Testis (tissue), 3 donors: ENCODE results near the gene TTC33. TPM values are rescaled to one million over a fixed set of nuclear protein-coding genes. Genes with fewer than 3 reads are reported as not detected.

Experiments
- DNase-seq: peaks from one replicate; pipeline ENCODE4 v3.0.0-alpha.2; 2019
- H3K27ac ChIP-seq, 2 donors: fragments of 200-600 bp; sonication (generic); one replicate each; pipeline ENCODE4 v1.5.1; 2019
- H3K27me3 ChIP-seq: fragments of 200-600 bp; sonication (generic); one replicate; pipeline ENCODE4 v1.5.1; 2019
- H3K36me3 ChIP-seq: fragments of 200-600 bp; sonication (generic); one replicate; pipeline ENCODE4 v1.5.1; 2017; ENCODE audit warnings: low read depth; ENCODE audit errors: missing control alignments
- H3K4me1 ChIP-seq: fragments of 200-600 bp; sonication (generic); one replicate; pipeline ENCODE4 v1.5.1; 2019
- H3K4me3 ChIP-seq, 2 donors: fragments of 200-600 bp; sonication (generic); one replicate each; pipeline ENCODE4 v1.5.1; 2017 to 2019
- H3K9me3 ChIP-seq: fragments of 200-600 bp; sonication (generic); one replicate; pipeline ENCODE4 v1.5.1; 2017
- POLR2A ChIP-seq: fragments of 450-650 bp; IDR thresholded peaks from one replicate; pipeline ENCODE4 v1.6.1; 2017; ENCODE audit warnings: antibody characterized with exemption, mild to moderate bottlenecking, moderate library complexity
- WGBS, 2 donors: methylation state at CpG; one replicate each; pipeline ENCODE4 v1.1.5; 2018; 5-methylcytosine and 5-hydroxymethylcytosine counted together
- intact Hi-C: fragments of 100-400 bp; cut with DNase I; formaldehyde crosslinking; loops from one replicate; pipeline ENCODE4 v1.15.1; 2023; ENCODE audit warnings: low total_unique reads
- polyA plus RNA-seq: library from polyadenylated mRNA; stranded (reverse); fragments of 350-450 nt; fragmentation: Illumina TruSeq; extraction: RNeasy Lipid Tissue Mini Kit (QIAGEN cat#74804); gene quantifications from one replicate; pipeline ENCODE4 v1.2.3, GENCODE V29; 2014; ENCODE audit warnings: low read depth, low replicate concordance; ENCODE audit not compliant: insufficient read depth
- total RNA-seq, 2 donors: library from RNA; depleted of rRNA; stranded (reverse); fragments of >200 nt; gene quantifications; one replicate each; pipeline ENCODE4 v1.2.3, GENCODE V29; 2016
- TF ChIP-seq, protein P1 (sequence below), 3 experiments: fragments of 450-650 bp in 2 of 3; fragments of 200-600 bp in 1 of 3; sonication (generic) in 1 of 3; IDR thresholded peaks; one replicate each; pipeline ENCODE4 v1.5.1; 2016 to 2019; ENCODE audit warnings: antibody characterized with exemption in 3 of 3, mild to moderate bottlenecking in 2 of 3, moderate library complexity in 1 of 3

TTC33 gene
- total and polyA plus RNA-seq, 3 donors from 2014 or later = 14.7 to 16.5 (median 15.2) TPM

DNA sequence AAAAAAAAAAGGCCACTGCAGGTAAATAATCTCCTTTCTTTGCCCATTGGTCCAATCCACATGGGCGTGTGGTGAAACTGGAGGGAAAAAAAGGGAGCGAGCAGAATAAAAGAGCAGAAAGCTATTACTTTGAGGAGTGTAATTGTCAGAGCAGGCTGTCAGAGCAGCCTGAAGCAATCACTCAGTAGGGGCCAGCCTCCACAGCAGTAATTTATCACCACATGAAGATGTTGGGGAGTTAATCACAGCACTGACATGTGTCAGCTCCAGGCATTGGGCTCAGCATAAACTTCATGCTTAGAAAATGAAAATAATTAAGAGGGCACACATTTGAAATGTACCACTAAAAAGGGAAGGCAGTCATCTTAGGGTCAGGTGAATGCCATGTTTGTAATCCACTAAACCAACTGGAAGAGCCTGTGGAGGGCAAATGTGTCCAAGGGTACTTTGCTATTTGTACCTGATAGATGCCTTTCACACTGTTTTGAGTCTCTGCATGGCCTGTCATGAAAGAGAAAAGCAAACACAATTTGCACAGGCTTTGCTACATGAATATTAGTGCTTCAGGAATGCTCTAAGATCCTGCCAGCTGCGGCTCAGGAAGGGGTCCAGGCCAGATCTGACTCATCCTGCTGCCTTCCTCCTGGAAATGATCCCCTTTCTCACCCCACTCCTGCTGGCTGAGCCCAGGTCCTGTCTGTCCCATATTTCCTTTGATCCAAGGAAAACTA, 79.0 kb downstream of the TTC33 start:
- Histone ChIP-seq H3K9me3 (no peaks in the 10 kb centered on the region), H3K4me3 (no peak overlapping the region), H3K27me3 (no peaks in the 10 kb centered on the region), H3K36me3 (no peaks in the 10 kb centered on the region), H3K27ac (no peak overlapping the region), H3K4me1 (peaks cover 4% of the 10 kb centered on the region)
- DNase-seq = no peak
- intact Hi-C loops = no loop called here
- WGBS, 2 donors = 75 to 81% methylated on average over 3 of the region's 3 CpGs
- TF ChIP-seq, protein P1, sequence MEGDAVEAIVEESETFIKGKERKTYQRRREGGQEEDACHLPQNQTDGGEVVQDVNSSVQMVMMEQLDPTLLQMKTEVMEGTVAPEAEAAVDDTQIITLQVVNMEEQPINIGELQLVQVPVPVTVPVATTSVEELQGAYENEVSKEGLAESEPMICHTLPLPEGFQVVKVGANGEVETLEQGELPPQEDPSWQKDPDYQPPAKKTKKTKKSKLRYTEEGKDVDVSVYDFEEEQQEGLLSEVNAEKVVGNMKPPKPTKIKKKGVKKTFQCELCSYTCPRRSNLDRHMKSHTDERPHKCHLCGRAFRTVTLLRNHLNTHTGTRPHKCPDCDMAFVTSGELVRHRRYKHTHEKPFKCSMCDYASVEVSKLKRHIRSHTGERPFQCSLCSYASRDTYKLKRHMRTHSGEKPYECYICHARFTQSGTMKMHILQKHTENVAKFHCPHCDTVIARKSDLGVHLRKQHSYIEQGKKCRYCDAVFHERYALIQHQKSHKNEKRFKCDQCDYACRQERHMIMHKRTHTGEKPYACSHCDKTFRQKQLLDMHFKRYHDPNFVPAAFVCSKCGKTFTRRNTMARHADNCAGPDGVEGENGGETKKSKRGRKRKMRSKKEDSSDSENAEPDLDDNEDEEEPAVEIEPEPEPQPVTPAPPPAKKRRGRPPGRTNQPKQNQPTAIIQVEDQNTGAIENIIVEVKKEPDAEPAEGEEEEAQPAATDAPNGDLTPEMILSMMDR (IDR thresholded peaks at IDR 0.05) = no peak
- TF ChIP-seq POLR2A = no peak

- Histone ChIP-seq H3K27me3 (no peaks in the 10 kb centered on the region), H3K4me3 (no peak overlapping the region), H3K4me1 (peaks cover 4% of the 10 kb centered on the region), H3K9me3 (no peaks in the 10 kb centered on the region), H3K27ac (no peak overlapping the region), H3K36me3 (no peaks in the 10 kb centered on the region)
- WGBS, 2 donors = 86 to 92% methylated on average over 7 of the region's 7 CpGs
- DNase-seq = no peak
- TF ChIP-seq, protein P1 (IDR thresholded peaks at IDR 0.05) = no peak
- no peak for TF ChIP-seq POLR2A
- intact Hi-C loops = no loop called here
Measured at GRCh38 chr5:40675396-40676133, 80.2 kb downstream of the TTC33 start.

GRCh38 chr5:40674661-40675235, 81.0 kb downstream of the TTC33 start:
- Histone ChIP-seq H3K36me3 (no peaks in the 10 kb centered on the region), H3K4me1 (no peaks in the 10 kb centered on the region), H3K9me3 (no peaks in the 10 kb centered on the region), H3K27me3 (no peaks in the 10 kb centered on the region), H3K4me3 (no peak overlapping the region), H3K27ac (no peak overlapping the region)
- TF ChIP-seq, protein P1 (IDR thresholded peaks at IDR 0.05) = no peak
- no peak for TF ChIP-seq POLR2A
- 91 to 92% methylated on average over 3 to 6 of the region's 6 CpGs for WGBS, 2 donors
- DNase-seq = no peak
- intact Hi-C loops = no loop called here

- no peaks in the 10 kb centered on the region for H3K9me3 ChIP-seq
- TF ChIP-seq, protein P1 (IDR thresholded peaks at IDR 0.05) = no peak
- no peak for TF ChIP-seq POLR2A
- H3K27me3 ChIP-seq = no peaks in the 10 kb centered on the region
- H3K4me1 ChIP-seq = no peaks in the 10 kb centered on the region
- intact Hi-C loops = no loop called here
- H3K36me3 ChIP-seq = no peaks in the 10 kb centered on the region
- H3K27ac ChIP-seq = no peak overlapping the region
- DNase-seq = no peak
- no peak overlapping the region for H3K4me3 ChIP-seq
- 55 to 72% methylated on average over 4 of the region's 4 CpGs for WGBS, 2 donors
Measured at GRCh38 chr5:40672425-40672824, 83.3 kb downstream of the TTC33 start.
